ENCODE data around the gene TSFM.

The TSFM gene

DNA sequence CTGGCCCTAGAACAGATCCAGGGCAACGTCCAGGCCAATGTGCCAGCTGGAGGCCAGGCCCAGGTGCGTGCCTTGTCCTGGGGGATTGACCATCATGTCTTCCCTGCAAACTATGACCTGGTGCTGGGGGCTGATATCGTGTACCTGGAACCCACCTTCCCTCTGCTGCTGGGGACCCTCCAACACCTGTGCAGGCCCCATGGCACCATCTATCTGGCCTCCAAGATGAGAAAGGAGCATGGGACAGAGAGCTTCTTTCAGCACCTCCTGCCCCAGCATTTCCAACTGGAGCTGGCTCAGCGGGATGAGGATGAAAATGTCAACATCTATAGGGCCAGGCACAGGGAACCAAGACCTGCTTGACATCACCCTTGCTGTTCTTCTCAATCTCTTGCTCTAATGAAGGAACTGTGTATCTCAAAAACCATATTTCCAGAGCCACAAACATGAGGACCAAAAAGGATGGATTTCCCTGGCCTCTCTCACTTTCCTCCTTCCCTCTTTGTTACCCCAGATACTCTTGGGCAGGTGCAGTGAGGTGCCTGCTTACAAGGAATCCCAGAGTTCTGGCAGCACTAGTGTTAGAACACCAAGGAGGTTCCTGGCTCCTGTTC lies 2.2 kb upstream of the TSFM start:
- DNase-seq (ENCODE audit: low read depth in 2 of 2), result no peak

DNA sequence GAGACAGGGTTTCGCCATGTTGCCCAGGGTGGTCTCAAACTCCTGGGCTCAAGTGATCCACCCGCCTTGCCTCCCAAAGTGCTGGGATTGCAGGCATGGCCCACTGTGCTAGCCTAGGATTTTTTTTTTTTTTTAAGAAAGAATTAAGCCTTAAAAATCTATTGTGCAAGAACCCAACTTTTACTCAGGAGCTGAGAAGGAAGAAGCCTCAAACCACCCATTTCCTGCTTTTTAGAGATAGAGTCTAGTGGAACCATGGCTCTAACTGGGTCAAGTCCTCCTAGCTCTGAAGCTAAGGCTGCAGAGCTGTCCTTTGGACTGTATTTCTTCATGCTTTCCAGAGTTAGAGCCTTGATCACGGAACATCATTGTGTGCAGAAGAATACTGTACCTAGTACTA lies 1.3 kb upstream of the TSFM start:
- no peak for DNase-seq (ENCODE audit: low read depth in 2 of 2)

DNA sequence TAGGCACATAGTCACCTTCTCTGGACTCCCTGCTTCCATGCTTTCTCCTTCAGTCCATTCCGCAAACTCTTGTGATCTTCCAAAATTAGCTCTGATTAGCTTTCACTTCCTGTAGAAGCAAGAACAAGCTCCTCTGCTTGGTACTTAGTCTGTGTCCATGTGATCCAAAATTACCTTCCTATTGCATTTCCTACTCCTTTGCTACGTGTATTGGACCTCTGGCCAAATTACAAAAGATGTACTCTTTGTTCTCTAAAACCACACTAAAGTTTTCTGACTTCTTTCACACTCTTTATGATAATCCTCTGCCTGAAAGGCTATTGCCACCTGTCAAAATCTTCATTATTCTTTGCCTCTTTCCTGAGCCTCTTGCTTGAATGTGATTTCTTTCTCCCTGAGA lies 786 bp upstream of the TSFM start:
- no peak for DNase-seq (ENCODE audit: low read depth in 2 of 2)

DNA sequence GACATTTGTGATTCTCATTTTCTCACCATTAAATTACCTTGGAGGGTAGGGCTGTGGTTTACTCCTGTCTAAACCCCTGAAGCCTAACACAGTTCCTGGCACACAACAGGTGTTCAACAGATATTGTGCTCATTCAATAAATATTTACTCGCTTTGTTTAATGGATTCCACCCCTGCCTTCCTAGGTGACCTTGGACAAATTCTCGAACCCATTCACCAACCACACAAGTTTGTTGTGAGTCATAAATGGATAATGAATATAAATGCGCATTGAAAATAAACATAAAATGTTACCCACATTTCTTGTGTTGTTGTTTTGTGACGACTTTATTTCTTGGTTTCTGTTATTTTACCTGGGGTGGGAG lies 362 bp upstream of the TSFM start:
- DNase-seq (ENCODE audit: low read depth in 2 of 2), result no peak

DNA sequence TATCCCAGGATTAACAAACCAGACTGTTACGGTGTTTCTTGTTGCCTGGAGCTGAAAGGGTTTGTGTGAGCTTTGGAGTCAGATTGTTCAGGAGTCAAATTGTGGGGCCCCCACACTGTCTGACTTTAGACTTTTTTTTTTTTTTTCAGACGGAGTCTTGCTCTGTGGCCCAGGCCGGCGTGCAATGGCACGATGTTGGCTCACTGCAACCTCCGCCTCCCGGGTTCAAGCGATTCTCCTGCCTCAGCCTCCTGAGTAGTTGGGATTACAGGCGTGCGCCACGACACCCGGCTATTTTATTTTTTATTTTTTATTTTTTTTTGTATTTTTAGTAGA lies 847 bp downstream of the TSFM start:
- no peak for DNase-seq (ENCODE audit: low read depth in 2 of 2)

DNA sequence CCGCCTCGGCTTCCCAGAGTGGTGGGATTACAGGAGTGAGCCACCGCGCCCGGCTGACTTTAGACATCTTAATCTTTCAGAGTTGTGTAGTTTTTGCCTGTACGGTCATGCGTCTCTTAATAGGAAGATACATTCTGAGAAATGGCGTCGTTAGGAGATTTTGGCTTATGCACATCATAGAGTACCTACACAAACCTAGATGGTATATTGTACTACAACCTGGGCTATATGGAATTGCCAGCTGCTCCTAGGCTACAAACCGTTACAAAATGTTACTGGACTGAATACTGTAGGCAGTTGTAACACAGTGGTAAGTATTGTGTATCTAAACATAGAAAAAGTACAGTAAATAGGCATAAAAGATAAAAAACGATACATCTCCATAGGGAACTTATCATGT lies 1.3 kb downstream of the TSFM start:
- DNase-seq (ENCODE audit: low read depth in 2 of 2), result no peak

DNA sequence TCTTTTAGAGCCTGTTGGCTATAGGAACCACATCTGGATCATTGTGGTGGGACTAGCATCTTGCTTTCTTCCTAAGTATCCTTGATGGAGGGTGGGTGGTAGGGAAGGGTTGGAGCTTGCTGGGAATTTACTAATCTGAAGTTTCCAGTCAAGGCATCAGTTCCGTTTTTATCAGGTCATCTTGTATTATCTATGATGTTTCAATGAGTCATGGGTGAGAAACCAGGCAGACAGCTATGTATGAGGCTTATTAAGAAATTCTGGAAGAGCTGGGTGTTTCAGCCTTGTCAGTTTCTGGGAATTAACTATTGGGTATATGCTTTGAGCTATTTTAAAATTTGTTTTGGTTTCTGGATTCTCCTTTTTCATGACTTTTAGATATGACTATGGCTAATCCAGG lies 11.3 kb downstream of the TSFM start:
- DNase-seq (ENCODE audit: low read depth in 2 of 2), result no peak

DNA sequence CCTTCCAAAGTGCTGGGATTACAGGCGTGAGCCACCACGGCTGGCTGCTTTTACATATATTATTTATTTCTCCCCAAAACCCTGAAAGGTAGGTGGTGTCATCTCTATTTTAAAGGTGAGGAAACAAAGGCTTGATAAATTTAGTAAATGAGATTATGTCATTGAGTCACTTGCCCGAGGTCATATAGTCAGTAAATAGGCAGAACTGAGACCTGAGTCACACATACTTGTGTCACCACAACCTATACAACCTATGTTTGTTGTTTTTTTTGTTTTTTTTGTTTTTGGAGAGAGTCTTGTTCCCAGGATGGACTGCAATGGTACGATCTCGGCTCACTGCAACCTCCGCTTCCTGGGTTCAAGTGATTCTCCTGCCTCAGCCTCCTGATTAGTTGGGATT lies 12.8 kb downstream of the TSFM start:
- no peak for DNase-seq (ENCODE audit: low read depth in 2 of 2)

DNA sequence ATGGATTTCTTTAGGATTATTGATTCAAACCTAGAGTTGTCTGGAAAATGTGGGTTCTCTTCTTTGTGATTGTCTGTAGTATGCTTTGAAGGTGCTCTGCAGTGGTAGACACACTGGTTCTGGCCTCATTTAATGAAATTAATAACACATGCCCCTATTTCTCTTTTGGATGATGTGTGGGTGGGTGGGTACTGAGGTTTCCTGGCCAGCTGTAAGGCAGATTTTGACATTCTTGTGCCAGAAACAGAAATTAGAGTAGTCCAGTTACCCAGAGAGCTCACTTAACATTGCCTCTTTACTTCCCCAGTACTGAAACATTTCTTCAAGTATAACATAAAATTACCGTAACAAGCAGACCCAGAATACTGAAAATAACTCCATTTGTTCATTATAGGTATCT lies 14.4 kb downstream of the TSFM start:
- no peak for DNase-seq (ENCODE audit: low read depth in 2 of 2)

DNA sequence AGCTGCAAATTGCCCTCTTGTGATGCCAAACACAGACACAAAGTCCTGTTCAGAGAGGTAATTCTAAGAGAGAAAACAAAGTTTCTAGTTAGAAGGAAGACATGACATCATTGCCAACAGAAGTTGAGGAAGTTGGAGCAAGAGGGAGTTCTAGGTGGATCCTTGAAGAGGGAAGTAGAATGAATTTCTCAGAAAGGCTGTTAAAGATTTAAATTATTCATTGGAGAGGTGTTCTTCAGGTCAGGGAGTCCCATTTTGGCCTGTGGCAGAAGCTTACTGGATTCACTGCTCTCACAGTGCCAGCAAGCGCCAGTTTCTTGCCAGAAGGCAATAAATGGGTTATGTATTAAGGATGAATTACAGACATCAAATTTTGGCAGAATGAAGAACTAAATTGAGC lies 15.3 kb downstream of the TSFM start:
- no peak for DNase-seq (ENCODE audit: low read depth in 2 of 2)

DNA sequence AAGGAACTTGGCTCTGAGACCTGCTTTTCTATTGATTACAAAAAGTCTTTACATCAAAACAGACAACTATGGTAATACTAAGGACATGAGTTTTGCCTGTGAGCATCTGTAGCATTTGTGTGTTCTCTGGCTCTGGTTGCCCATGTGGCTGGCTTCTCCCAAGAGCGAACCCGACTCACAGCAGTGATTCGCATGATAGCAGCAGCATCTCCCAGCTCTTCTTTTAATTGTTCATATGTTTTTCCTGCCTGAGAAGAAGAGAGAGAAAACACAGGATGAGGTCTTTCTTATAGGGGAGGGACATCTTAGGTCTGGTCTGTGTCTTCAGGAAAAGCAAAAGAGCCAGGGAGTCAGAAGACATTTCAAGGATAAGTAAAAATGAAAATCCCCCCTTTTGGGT lies 18.4 kb downstream of the TSFM start:
- no peak for DNase-seq (ENCODE audit: low read depth in 2 of 2)

DNA sequence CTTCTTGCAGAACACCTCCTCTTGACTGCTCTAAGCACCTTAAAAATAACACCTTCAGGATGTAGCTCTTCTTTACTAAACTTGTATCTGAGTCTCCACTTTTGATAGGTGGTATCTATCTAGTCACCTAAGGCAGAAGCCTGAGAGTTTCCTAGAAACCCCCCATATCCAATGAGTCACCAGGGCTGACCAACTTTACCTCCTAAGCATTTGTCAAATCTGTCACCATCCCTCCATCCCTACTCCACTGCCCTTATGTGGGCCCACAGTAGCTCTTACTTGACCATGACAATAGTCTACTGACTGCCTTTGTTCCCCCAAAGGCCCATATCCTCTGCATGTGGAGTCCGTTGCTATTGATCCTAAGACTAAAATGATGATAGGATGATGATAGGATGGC lies 20.0 kb downstream of the TSFM start:
- DNase-seq (ENCODE audit: low read depth in 2 of 2), result no peak

DNA sequence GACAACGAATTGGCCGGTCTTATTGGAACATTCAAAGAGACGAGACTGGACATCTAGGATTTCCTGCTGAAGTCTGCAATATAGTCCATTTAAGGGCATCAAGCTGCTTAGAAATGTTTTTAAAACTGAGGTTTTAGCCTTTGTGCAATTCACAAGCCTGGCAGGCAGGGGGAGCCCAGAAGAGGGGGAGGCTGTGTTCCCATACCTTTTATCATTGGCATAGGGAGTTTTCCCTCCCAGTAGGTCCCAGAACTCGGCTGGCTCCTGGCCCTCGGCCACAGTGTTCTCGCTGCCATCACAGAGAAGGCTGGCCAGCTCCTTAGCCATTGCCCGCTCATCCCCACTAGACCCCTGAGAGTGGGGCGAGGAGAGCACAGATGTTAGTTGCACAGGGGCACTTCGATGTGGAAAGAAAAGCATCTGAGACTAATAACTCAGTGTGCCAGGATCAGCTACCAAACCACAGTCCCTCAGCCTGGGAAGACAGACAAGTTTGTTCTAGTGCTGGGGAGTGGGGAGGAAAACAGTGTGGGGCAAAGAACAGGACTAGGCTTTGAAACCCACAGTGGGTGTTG lies 20.8 kb downstream of the TSFM start:
- no peak for DNase-seq (ENCODE audit: low read depth in 2 of 2)

DNA sequence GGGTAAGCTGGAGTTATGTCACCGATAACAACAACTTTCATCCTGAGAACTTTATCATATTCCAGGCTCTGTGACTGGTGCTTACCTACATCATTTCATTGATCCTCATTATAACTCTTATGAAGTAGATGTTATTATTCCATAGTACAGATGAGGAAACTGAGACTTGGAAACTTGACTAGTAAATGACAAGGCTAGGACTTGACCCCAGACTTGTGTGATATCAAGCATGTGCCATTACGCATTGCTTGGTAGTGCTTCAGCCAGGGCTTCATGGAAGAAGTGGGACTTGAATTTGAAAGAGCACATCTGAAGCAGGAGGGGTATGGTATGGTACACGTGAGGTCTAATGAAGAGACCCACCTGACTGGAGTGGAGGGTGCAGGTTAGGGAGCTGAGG lies 24.1 kb downstream of the TSFM start:
- no peak for DNase-seq (ENCODE audit: low read depth in 2 of 2)

DNA sequence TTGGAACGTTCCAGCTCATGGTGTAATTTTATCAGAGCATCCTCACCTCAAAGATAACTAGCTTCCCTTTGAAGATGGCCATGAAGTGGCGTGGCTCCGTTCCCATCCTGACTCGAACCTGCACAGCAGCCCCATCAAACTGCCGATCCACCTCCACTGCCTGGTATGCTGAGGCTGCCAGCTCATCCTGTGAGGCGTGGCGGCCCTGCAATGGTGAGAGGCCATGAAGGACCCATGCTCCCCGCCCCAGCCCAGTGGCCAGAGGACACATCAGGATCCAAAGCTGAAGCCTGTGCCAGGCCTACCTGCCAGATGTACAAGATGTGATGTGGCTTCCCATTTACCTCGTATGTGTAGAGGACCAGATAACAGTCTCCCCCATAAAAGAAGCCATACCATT lies 24.7 kb downstream of the TSFM start:
- DNase-seq (ENCODE audit: low read depth in 2 of 2), result no peak

DNA sequence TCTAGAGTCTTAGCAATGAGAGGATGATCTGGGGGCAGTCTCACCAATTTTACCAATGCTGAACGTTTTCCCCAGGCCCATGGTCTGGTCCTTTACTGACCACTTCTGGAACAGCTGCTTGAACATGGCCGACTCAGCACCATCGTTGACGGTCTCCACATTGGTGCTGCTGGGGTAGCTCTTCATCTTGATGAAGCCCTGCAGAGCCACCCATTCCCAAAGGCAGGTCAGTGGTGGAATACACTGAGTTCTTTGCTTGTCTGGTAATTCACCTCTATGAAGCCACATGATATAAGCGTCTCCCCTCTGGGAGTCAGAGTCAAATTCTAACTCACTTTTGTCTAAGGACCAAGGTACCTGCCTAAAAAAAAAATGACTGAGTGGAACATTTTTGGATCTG lies 25.8 kb downstream of the TSFM start:
- no peak for DNase-seq (ENCODE audit: low read depth in 2 of 2)

DNA sequence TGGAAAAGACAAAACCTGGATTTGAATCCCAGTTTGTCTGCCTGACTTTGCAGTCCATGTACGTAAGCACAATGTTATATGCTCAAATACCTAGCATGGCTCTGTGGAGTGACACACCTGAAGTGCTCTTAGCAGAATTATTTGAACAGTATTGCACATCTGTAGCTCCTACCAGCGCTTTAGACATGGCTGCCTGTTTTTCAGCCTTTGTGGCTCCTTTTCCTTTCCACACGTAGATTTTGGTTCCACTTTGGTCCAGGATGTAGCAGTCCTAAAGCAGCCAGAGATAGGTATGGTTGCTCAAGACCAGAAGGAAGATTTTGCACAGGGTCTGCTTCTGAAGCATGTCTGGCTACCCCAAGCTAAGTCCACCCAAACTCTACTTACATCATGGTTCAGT lies 26.8 kb downstream of the TSFM start:
- no peak for DNase-seq (ENCODE audit: low read depth in 2 of 2)

DNA sequence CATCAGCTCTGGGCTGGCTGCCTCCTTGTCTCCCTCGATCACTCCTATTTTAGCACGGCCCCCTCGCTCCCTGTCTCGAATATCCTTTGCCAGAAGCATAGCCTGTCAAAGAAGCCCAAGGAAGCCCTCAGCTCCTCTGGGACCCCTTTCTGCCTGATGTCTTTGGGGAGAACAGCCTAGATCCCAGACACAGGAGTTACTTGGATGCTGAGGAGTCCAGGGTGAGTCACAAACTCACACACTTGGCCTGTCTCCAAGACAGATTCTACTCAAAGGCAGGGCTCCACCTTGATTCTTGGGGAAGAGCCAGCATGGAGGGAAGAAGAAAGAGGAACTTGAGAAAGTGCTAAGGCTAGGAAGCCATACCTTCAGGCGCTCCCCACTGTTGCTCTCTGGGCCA lies 27.9 kb downstream of the TSFM start:
- no peak for DNase-seq (ENCODE audit: low read depth in 2 of 2)

DNA sequence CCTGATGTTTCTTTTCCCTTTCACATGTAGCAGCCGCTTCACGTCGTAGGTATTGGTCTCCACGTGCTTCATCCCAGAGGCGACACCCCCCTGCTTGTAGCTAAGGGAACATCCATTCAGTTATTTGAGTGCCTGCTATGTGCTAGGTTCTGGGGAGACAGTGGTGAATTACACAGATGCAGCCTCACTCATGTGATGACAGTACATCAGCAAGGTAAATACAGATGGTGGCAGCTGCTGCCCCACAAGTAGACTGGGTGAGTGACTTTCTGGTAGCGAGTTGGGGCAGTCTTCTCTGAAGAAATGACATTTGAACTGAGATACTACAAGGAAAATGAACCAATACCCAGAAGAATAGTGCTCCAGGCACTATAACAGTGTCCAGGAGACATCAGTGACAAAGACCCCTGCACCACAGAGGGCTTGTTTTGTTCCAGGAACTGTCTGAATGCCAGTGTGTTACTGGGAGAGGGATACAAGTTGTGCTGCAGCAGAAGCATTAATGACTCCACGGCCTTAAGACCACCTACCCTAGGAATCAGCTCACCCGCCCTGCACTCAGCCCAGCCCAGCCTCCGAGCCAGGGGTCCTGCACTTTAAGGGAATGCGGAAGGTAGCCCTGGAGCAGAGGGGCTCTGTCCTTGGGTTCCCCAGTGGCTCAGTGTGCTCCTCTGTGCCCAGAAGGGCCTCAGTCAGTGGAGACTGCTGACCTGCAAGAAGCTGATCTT lies 28.6 kb downstream of the TSFM start:
- no peak for DNase-seq (ENCODE audit: low read depth in 2 of 2)

DNA sequence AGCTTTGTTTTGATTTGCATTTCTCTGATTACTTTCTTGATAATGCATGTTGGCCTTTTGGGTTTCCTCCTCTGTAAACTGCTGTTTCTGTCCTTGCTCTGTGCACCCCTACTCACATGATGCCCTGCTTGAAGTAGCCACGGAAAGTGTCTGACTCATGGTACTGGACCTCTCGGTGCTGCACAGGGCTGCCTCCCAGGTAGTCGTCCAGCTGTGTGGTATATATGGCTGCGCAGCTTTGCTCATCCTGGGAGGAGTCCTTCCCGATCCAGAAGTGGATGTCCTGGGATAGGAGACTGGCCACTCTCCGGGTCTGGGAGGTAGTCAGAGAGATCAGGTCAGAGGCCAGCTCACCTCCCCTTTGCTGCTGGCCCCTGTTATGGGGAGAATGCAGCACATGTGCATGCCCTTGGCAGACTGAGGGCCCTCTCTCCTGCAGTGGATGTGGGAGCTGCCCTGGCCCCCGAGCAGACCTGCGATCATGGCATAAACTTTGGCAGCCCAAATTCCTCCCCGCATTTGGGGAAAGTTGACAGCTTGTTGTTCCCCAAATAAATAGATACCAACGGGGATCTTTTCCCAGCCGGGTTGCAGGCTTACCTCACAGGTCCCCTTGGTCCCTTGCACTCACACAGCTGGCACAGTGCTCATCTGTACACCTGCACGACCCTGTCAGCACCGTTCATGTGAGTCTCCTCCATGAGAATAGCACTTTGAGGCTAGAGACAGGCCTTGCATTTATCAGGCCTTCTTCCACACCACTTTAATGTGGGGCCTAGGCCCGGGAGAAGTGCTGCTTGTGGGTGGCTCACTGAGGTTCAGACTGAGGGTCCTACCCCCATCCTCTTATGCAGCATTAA lies 30.8 kb downstream of the TSFM start:
- DNase-seq (ENCODE audit: low read depth in 2 of 2), result no peak

DNA sequence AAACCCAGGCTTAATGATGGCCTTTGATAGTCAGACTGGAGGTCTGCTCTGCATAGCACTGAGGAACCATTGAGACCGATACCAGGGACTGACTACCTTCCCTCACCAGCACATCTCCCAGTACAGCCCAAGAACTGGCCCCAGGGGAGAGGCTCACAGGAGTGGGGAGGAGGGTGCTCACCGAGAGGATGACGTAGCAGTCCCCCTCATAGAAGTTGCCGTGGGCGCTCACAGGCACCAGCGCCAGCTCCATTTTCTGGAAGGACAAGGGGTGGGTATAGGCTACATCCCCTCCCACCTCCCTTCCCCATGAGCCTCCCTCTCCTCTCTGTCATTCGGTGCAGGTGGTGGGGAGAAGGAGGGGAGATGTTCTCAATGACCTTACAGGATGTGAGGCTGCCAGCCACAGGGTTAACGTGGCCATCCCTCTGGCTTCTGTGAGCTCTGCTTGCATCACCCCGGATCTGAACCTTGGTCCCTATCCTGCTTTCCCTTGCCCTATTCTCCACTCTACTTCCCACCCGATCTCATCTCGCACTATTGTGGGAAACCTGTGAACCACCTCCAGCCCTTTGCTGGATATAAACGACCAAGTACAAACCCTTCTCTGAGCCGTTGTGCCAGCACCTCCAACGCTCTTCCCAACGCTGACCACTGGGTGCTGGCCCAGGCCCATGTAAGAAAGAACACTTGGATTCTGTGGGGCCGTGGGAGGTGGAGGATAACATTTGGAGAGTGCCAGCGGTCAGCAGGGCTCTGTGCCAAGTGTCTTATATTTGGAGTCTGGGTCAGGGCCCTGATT lies 31.6 kb downstream of the TSFM start:
- DNase-seq (ENCODE audit: low read depth in 2 of 2), result no peak
